Uterus (tissue), 4 donors: ENCODE measurements around the gene MNS1. TPM values are rescaled to one million over a fixed set of nuclear protein-coding genes. Genes with fewer than 3 reads are reported as not detected.

Source experiments
- DNase-seq, 2 donors: peaks; one replicate each; pipeline ENCODE4 v3.0.0-alpha.2; 2019 to 2020
- H3K27ac ChIP-seq, 2 donors: fragments of 200-600 bp; sonication (generic); 1 replicate in 1 of 2; 2 replicates in 1 of 2; pipeline ENCODE4 v1.5.1; 2016 to 2018
- H3K27me3 ChIP-seq, 2 donors: fragments of 200-600 bp; sonication (generic); one replicate each; pipeline ENCODE4 v1.5.1; 2018 to 2019; ENCODE audit warnings: control low read depth in 1 of 2
- H3K36me3 ChIP-seq, 2 donors: fragments of 200-600 bp; sonication (generic); one replicate each; pipeline ENCODE4 v1.5.1; 2019; ENCODE audit warnings: control low read depth in 1 of 2
- H3K4me1 ChIP-seq, 2 donors: fragments of 200-600 bp; sonication (generic); one replicate each; pipeline ENCODE4 v1.5.1; 2018 to 2019; ENCODE audit warnings: control low read depth in 1 of 2
- H3K4me3 ChIP-seq, 2 donors: fragments of 200-600 bp; sonication (generic); 1 replicate in 1 of 2; 2 replicates in 1 of 2; pipeline ENCODE4 v1.5.1; 2018 to 2019; ENCODE audit warnings: mild to moderate bottlenecking in 1 of 2
- H3K9me3 ChIP-seq, 2 donors: fragments of 200-600 bp; sonication (generic); one replicate each; pipeline ENCODE4 v1.5.1; 2019; ENCODE audit warnings: control low read depth in 1 of 2
- CTCF ChIP-seq, 4 experiments: fragments of 200-600 bp in 2 of 4; fragments of 450-650 bp in 2 of 4; sonication (generic) in 2 of 4; IDR thresholded peaks; one replicate each; pipeline ENCODE4 v1.5.1; 2016 to 2019; ENCODE audit warnings: antibody characterized with exemption in 4 of 4, mild to moderate bottlenecking in 2 of 4, moderate library complexity in 1 of 4
- POLR2A ChIP-seq, 2 donors: fragments of 450-650 bp; IDR thresholded peaks; one replicate each; pipeline ENCODE4 v1.6.1; 2016; ENCODE audit warnings: antibody characterized with exemption in 2 of 2, mild to moderate bottlenecking in 1 of 2, moderate library complexity in 1 of 2
- intact Hi-C: fragments of 100-400 bp; cut with DNase I; formaldehyde crosslinking; loops from one replicate; pipeline ENCODE4 v1.15.1; 2023; ENCODE audit warnings: low total_unique reads
- total RNA-seq, 4 donors: library from RNA; depleted of rRNA in 3 of 4; stranded (reverse); fragments of >200 nt in 3 of 4; gene quantifications; one replicate each; pipeline versions ENCODE4 v1.1.0 to v1.2.4, GENCODE V29; 2014 to 2023
- donor health status: DM: yes; HTN: yes; CAD: no.

Gene MNS1
- total RNA-seq, 4 donors from 2014 or later = 2.3 to 6.7 (median 4.6) TPM; not detected in 1

DNA sequence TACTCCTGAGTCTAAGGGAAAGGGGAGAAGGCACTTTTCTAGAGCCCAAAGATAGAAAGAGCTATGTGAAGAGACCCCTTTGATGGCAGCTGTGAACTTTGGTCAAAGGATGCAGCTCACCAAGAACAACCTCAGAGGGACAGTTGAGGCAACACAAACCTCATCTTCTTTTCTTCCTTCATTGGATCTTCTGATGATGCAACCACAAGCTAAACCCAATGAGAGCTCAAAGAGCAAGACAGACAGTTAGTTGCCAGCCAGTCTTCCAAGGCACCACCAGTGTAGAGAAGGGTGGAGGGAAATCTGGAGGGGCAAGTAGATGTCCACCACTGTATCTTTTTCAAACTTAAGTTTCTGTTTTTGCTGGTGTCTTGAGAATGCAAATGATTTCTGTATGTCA, 10.4 kb upstream of the MNS1 start:
- no peak for TF ChIP-seq CTCF (IDR thresholded peaks at IDR 0.05)
- intact Hi-C loops = no loop called here

DNA sequence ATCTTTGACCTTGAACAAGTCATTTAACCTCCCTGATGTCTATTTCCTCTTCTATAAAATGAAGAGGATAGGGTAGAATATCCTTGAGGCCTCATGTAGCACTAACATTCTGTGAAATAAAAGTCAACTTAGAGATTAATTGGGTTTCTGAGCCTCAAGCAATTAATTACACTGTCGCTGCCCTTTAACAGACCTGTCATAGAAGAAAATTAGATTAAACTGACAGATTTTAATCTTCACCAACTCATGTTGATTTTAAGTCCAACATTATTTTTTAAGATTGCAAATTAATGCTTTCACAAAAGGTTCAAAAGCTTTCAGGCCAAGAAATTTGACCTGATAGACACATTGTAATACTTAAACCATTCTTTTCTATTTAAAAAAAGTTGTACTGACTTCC, 8.1 kb upstream of the MNS1 start:
- intact Hi-C loops = no loop called here
- Histone ChIP-seq H3K36me3 (no peaks in the 10 kb centered on the region), H3K27ac (no peak overlapping the region), H3K4me1 (no peaks in the 10 kb centered on the region), H3K9me3 (no peaks in the 10 kb centered on the region), H3K27me3 (no peaks in the 10 kb centered on the region), H3K4me3 (no peak overlapping the region)
- DNase-seq = no peak
- TF ChIP-seq POLR2A (IDR thresholded peaks at IDR 0.05) (no peak), CTCF (IDR thresholded peaks at IDR 0.05) (no peak)

More for the DNA sequence above, 10.4 kb upstream of the MNS1 start:
- Histone ChIP-seq H3K9me3 (no peaks in the 10 kb centered on the region), H3K27me3 (no peaks in the 10 kb centered on the region), H3K27ac (no peak overlapping the region), H3K4me1 (no peaks in the 10 kb centered on the region), H3K36me3 (no peaks in the 10 kb centered on the region), H3K4me3 (no peak overlapping the region)
- no peak for DNase-seq

- Histone ChIP-seq H3K36me3 (no peaks in the 10 kb centered on the region), H3K9me3 (no peaks in the 10 kb centered on the region), H3K27me3 (no peaks in the 10 kb centered on the region), H3K27ac (no peak overlapping the region), H3K4me1 (no peaks in the 10 kb centered on the region), H3K4me3 (no peak overlapping the region)
- intact Hi-C loops = no loop called here
- DNase-seq = no peak
- TF ChIP-seq POLR2A (IDR thresholded peaks at IDR 0.05) (no peak), CTCF (IDR thresholded peaks at IDR 0.05) (no peak)
These were observed 7.3 kb upstream of the MNS1 start for GRCh38 chr15:56472278-56472677.

DNA sequence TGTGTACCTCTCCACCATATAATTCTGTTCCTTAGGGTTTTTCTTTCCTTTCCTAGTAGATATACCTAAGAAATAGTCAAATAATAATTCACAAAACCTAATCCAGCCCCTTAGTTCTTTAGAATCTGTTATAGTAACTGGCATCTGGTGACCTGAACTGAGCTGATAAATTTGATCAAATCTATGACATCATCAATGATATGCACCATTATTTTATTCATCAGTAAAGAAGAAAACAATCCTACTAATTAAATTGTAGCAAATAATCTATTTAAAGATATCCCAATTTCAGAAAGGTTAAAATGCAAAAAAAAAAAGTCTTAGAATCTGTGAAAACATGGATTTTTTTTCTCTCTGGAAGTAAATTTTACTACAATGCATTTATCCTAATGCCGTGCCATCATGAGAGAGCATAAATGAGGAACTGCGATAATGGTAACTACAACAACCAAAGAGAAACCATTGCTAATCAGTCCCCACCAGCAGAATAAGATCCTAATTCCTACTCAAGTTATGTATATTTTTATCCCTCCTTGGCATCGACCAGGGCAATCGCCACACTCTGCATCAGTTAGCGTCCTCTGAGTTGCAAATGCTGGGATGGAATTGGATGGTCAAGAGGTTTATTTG, 6.6 kb upstream of the MNS1 start:
- Histone ChIP-seq H3K36me3 (no peaks in the 10 kb centered on the region), H3K4me3 (no peak overlapping the region), H3K27me3 (no peaks in the 10 kb centered on the region), H3K9me3 (no peaks in the 10 kb centered on the region), H3K27ac (no peak overlapping the region), H3K4me1 (no peaks in the 10 kb centered on the region)
- DNase-seq = no peak
- intact Hi-C loops = no loop called here
- TF ChIP-seq POLR2A (IDR thresholded peaks at IDR 0.05) = no peak
- no peak for TF ChIP-seq CTCF (IDR thresholded peaks at IDR 0.05)

- intact Hi-C loops = no loop called here
- H3K4me1 ChIP-seq = no peaks in the 10 kb centered on the region
- H3K36me3 ChIP-seq = no peaks in the 10 kb centered on the region
- H3K9me3 ChIP-seq = no peaks in the 10 kb centered on the region
- no peak for TF ChIP-seq POLR2A (IDR thresholded peaks at IDR 0.05)
- no peak overlapping the region for H3K27ac ChIP-seq
- no peak for DNase-seq
- H3K4me3 ChIP-seq = no peak overlapping the region
- H3K27me3 ChIP-seq = no peaks in the 10 kb centered on the region
These were observed 4.5 kb upstream of the MNS1 start for GRCh38 chr15:56469483-56469882.

- H3K9me3 ChIP-seq = no peaks in the 10 kb centered on the region
- intact Hi-C loops = no loop called here
- TF ChIP-seq POLR2A (IDR thresholded peaks at IDR 0.05) = no peak
- TF ChIP-seq CTCF (IDR thresholded peaks at IDR 0.05) = no peak
- no peaks in the 10 kb centered on the region for H3K4me1 ChIP-seq
- no peaks in the 10 kb centered on the region for H3K36me3 ChIP-seq
- DNase-seq = no peak
- no peak overlapping the region for H3K4me3 ChIP-seq
- no peaks in the 10 kb centered on the region for H3K27me3 ChIP-seq
- no peak overlapping the region for H3K27ac ChIP-seq
These were observed 3.5 kb upstream of the MNS1 start for GRCh38 chr15:56468401-56468800.
